Pons (tissue), 1 donor: ENCODE results near the gene INTS15.

Experiments
- DNase-seq: peaks from one replicate; pipeline ENCODE4 v3.0.0-alpha.2; 2016; ENCODE audit warnings: low spot score

INTS15 gene

DNA sequence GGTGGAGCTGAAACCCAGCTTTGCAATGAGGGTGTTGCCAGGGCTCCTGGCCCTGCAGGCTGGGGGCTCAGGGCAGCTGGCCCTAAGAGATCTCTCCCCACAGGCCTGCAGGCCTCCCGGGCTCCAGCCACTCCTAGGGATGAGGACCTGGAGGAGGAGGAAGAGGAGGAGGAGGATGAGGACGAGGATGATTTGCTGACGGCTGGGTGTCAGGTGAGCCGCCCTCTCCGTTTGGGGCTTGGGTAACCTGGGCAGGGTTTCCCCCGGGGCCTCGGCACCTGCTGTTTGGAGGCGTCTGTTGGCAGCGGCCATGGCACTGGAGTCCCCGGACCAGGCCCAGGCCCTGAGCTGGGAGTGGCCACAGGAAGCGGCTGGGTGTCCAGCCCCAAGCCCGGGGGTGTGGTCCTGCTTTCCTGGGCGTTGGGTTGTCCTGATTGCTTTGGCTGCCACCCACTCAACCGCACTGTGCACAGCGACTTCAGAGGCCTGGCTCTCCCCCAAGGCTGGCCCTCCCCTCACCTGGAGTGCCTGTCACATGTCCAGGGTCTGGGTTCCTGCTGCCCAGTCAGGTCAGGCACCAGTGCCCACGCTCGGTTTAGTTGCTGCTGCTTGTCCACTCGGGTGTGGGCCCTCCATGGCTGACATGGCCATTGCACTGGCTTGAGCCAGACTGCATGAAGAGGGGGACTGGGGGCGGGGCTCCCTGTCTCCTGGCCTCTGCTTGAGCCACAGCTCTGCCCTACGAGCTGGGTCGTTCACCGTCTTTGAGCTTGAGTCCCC lies 53.2 kb downstream of the INTS15 start:
- DNase-seq: no peak

DNA sequence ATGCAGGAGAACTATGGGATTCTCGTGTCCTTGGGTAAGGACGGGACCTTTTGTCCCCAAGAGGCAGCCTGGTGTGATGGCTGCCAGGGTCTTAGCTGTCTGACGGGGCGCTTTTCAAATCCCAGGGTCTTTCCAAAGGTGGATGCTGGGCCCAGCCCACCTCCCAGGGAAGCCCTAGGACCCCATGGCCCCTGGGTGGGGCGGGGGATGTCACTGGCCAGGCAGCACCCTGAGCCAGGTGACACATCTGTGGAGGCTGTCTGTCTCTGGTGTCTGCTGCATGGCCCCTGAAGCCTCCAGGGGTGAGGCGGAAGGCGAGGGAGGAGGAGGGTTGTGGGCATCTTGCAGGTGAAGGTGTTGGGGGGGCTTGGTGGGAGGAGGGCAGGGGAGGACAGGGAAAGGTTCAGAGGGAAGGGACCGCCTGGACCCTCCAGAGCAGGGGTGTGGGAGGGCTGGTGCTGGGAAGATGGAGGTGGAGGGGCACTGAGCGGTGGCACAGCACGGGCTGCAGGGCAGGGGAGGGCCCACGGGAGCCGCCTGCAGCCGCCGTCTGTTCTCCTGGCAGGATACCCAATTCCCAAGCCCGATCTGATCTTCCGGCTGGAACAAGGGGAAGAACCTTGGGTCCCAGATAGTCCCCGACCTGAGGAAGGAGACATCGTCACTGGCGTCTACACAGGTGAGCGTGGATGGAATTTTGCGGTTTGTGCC lies 54.2 kb downstream of the INTS15 start:
- no peak for DNase-seq

DNA sequence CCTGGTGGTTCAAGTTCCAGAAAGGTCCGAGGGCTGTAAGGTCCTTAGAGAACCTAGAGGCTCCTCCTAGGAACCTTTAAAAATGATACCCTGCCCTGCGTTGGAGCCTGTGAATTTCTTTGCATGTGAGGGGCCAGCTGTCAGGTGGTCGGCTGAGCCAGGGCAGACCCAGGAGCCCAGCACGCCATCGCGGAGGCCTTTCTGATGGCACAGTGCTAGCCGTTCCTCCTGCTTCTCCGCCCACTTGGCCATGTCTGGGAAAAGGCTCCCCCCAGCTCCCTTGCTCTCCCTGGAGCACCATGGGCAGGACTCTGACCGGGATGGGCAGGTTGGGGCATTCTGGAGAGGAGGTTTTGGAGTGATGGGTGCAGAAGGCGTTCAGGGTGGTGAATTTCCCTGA lies 54.9 kb downstream of the INTS15 start:
- DNase-seq: no peak

DNA sequence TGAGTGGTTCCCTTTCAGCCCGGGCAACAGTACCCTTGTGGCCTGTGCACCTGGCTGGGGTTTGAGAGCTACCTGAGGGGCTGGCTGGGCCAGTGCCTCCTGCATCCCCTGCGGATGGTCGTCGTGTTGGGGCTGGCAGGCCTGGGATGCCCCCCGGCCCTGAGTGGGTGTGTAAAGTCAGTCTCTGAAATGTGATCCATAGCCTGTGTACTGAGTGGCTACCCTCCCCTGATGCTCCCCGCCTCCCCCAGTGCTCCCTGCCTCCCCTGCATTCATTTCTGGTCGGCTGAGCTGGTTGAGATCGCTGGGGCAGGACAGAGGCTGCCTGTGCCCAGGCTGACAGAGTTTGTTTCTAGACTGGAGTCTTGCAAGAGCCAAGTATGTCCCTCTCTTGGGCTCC lies 56.6 kb downstream of the INTS15 start:
- DNase-seq: no peak

DNA sequence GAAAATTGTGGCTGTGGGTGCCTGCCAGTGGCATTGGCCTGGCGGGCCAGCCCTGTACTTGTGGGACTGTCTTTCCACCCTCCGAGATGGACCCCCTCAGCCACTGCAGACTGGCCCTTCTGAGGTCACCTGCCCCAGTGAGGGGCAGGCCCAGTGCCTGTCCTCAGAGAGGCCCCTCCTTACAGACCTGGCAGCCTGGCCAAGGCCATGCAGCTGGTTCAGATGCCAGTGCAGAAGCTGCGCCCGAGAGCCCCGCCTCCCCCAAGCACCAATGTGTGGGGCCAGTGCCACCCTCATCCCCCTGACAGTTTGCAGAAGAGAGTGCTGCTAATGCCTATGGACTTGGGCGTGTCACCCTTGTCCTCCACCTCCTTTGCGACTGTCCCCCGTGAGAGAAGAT lies 57.3 kb downstream of the INTS15 start:
- DNase-seq: no peak

DNA sequence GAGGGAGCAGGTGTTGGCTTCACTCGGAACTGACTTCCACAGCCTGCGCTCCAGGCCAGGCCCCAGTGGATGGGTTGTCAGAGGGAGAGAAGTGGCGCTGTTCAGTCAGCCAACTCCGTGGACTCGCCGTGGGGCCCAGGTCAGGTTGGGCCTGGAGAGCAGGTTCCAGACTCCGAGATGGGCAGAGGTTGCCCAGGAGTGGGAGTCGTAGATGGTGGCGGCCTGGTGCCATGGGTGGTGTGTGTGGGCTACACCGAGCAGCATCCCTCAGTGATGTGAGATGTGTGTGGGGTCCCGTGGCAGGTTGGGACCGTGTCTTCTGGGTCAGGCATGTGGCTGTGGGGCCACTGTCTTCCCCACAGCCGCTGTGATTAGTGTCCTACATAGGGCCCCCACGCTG lies 57.7 kb downstream of the INTS15 start:
- no peak for DNase-seq

DNA sequence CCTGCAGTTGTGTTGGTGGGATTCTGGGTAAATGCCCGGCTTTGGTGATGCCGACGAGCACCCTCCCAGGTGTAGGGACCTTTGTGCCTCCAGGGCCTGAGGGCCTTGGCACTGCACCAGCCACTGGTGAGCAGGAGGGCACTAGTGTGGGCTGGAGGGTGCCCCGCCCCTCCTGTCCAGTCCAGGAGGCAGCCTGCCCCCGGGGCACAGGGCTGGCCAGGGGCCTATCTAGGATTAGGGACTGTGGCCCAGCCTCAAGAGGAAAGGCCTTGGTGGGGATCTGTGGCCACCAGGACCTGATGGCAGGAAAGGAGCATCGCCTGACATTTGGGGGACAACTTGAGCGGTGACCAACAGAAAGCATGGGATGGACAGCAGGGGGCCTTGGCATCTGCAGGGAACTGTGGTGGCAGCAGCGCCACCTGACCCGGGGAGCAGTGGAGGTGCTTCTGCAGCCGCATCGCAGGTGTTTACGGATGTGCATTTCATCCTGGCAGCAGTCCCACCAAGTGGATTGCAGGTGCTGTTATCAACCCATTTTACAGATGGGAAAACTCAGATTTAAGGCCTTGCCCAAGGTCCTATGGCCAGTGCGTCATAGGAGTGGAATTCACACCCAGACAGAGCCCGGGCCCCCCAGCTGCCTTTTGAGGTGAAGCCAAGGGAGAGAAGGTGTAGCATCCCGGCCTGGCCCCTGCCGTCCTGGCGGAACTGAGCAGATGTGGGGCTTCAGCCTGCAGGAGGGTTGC lies 58.4 kb downstream of the INTS15 start:
- DNase-seq: no peak

DNA sequence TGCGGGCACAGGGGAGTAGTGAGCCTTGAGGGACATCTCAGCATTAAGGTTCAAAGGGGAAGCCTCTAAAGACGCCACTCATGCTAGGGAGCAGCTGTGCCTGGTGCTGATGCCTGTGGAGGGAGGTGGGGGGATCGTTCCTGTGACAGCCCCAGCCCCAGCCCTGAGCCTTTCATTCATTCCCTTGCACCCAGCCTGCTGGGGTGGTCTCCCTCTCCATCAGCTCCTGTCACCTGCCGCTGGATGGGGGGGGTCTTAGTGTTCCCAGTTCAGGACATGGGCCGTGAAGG lies 58.9 kb downstream of the INTS15 start:
- no peak for DNase-seq

DNA sequence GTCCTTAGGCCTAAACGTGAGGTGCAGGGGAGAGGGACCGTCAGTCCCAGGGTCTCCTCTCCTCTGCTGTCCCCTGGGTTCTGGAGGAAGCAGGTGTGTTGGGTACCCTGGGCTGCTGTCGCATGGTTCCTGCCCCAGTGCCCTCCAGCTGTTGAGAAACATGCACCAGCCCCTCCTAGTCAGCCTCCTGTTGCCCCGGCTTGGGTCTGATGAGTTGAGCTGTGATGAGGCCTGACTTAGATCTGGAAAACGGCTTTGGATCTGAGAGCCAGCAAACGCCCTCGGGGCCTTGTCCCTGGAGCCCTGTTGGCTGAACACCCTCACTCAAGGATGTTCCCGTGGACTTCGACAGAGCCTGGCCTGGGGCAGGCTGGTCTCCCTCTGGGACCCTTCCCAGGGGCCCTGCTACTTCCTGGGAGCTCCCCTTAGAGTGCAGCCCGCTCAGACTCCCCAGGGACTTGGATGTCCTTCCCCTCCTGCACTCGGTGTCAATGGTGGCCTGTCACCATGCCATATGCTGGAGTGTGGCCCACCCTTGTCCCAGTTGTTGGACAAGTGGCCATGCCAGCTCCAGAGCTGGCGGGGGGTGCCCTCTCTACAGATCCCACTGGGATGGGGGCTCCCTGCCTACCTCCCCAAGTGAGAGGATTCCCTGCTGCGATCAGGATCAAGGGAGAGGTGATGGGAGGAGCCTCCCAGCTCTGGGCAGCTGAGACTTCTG lies 59.6 kb downstream of the INTS15 start:
- no peak for DNase-seq

DNA sequence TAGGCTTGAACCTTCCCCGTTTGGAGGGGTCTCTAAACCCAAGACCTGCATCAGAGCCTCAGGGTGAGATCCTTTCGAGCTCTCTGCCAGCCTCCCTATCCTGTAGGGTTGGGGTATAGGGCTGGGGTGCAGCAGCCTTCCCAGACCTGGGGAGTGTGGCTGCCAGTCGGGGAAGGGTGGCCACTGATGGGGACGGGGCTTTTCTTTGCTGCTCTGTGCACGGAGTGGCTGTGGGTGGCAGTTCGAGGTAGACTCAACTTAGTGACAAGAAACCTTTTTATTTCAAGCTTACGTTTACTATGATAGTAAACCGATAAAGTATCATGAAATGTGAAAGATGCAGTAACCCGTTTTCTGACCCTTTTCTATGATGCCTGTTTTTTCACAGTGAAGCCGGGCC lies 60.3 kb downstream of the INTS15 start:
- no peak for DNase-seq

DNA sequence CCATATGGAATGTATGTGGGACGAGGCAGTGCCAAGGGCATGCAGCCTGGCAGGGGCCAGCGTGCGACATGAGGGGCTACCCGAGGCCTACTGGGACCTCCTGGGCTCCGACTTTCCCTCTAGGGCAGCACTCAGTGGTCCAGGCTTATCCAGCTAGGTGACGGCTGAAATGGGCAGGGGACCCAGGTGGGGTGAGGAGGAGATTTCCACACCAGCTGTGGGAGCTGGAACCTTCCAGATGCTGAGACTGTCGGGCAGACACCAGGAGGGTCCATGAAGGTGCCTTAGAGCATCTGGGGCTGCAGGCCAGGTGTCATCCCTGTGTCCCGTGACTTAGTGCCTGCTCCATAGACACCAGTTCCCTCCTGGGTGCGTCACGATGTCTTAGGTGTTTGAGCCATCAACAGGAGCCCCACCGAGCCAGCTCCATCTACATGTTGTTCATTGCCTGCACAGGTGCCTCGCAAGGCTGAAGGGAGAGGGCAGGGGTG lies 60.7 kb downstream of the INTS15 start:
- no peak for DNase-seq

DNA sequence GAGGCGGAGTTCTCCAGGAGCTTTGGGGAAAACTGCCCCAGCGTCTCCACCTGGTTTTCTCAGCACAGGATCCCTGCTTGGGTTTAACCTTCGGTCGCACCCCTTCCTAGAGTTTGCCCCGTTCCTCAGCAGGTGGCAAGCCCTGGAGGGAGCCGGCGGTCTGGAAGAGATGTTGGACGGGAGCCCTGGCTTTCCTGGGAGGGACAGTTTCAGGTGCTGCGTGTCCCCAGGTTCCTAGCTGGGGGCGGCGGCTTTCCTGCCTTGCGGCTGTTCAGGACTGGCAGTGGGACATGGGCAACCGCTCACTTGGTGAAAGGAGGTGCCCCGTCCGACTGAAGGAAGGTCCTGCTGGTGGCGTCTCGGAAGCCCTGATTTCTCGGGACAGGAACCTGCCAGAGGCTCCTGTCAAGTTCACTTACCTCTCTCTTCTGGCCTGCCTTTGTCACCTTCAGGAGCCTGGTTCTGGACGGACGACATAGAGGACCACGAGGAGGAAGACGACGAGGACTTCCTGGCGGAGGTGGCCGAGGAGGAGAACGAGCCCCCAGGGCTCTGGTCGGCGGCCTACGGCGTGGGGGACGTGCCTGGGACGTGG lies 62.1 kb downstream of the INTS15 start:
- DNase-seq: no peak

DNA sequence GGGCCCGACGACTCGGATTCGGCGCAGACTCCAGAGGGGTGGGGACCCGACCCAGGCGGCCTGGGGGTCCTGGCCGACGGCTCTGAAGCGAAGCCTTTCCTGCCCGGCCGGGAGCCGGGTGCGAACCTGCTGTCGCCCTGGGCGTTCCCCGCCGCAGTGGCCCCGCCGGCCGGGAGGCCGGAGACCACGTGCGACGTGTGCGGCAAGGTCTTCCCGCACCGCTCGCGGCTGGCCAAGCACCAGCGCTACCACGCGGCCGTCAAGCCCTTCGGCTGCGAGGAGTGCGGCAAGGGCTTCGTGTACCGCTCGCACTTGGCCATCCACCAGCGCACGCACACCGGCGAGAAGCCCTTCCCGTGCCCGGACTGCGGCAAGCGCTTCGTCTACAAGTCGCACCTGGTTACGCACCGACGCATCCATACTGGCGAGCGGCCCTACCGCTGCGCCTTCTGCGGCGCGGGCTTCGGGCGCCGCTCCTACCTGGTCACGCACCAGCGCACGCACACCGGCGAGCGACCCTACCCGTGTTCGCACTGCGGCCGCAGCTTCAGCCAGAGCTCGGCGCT lies 62.7 kb downstream of the INTS15 start:
- DNase-seq: no peak

DNA sequence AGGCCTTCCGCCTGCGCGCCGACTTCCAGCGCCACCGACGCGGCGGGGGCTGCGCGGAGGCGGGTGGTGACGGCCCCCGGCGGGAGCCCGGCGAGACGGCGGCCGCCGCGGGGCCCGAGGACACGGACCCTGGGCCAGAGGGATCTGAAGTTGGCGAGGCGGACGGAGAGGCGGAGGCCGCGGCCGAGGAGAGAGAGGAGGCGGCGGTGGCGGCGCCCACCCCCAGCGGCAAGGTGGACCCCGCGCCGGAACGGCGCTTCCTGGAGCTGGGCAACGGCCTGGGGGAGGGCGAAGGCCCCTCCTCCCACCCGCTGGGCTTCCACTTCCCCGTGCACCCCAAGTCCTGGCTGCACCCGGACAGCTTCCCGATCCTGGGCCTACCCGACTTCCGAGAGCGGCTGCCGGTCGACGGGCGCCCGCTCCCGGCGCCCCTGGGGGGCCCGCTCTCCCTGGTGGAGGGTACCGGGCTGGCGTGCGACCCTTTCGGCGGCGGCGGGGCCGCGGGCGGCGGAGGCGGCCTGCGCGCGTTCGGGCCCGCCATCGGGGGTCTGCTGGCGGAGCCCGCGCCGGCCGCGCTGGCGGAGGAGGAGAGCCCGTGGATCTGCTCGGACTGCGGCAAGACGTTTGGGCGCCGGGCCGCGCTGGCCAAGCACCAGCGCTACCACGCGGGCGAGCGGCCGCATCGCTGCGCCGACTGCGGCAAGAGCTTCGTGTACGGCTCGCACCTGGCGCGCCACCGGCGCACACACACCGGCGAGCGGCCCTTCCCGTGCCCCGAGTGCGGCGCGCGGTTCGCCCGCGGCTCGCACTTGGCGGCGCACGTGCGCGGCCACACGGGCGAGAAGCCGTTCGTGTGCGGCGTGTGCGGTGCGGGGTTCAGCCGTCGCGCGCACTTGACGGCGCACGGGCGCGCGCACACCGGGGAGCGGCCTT lies 63.5 kb downstream of the INTS15 start:
- no peak for DNase-seq

DNA sequence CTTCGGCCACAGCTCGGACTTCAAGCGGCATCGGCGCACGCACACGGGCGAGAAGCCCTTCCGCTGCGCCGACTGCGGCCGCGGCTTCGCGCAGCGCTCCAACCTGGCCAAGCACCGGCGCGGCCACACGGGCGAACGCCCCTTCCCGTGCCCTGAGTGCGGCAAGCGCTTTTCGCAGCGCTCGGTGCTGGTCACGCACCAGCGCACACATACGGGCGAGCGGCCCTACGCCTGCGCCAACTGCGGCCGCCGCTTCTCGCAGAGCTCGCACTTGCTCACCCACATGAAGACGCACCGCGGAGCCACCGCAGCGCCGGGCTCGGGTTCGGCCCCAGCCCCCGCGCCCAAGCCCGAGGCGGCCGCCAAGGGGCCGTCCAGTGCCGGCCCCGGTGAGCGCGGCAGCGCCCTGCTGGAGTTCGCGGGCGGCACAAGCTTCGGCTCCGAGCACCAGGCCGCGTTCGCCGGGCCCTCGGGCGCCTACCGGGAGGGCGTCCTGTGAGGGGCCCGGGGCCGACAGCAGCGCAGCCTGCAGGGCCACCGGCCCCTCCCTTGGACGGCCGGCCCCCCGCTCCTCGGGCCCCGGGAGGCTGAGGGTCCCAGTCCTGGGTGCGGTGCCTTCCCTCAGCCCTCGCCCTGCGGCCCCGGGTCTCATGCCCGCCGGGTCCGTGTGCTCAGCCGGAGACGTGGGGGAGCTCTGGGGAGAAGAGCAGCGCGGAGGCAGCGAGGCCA lies 64.5 kb downstream of the INTS15 start:
- DNase-seq: no peak

DNA sequence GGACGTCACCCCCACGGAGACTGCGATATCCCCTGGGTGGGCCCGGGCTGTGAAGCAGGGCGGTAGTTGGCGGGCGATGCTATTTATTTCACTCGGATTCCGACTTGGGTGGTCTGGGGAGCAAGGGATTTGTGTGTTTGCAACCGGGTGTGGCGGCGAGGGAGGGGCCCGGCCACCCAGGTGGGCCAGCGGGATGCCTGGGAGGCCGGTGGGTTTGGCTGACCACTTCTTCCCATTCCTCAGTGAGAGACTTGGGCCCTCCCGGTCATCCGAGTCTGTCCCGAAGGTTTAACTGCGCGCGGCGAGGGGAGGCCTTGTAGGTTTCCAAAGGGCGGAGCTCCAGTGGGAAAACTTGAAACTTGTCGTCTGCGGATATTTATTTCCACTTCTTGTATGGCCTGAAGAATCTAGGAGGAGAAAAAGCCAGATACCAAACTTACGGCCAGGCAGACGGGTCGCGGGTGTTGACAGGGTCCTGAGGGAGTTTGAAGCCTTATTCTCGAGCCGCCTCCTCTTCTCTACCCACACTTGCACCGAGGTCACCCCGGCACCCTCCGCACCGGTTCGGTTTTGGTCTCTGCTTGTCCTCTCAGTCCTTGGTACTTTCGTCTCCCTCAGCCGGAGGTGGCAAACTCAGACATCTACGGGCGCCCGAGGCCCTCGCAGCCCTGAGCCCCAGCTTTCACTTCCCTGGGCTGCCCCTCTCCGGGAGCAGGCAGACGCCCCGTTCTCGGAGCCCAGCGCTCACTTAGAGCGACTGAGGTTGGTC lies 65.2 kb downstream of the INTS15 start:
- DNase-seq: no peak

DNA sequence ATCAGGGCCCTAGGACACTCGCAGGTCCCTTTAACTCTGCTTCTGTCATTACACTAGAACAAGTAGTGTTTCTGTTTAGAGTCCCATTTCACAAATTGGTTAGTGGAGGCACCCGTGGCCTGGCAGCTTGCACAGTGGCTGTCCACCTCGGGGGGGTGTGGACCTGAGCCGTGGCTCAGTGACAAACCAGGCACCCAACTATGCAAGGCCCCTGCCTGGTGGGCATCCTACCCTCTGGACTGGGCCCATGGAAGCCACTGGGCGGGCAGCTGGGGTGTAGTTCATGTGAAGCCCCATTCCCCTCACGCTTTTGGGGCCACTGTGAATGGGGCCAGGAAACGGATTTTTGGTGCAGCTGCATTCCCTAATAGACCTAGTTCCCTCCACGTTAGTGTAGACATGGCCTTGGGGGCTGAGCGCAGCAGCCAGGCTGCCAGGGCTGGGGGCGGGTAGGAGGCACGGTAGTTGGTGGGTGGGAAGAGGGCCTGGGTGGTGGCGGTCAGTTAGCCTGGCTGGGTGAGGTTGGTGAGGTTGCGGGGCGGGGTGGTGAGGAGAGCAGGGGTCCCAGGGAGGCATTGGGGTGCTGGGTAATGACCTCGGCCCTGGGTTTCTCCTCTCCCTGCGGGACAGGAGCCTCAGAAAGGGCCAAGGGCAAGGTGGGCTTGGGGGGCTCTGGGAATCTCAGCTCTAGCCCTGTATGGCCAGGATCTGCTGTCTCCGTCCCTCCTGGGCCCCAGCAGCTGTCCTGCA lies 66.0 kb downstream of the INTS15 start:
- DNase-seq: no peak

DNA sequence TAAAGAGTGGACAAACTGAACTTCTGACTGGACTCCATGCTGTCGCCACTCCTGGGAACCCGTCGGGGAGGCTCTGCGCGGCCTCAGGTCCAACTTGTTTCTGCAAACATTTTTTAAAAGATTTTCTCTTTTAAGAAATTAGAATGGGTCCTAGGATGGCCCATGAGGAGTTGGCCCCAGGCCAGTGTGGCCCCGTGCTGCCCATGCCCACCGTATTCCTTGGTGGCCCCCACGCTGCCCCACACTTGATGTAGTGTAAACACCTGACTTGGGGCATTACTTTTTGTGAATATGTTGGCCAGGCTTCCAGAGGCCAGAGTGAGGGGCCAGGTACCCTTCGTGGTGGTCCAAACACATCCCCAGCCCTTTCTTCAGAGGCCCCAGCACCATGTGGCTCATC lies 66.6 kb downstream of the INTS15 start:
- DNase-seq: no peak
